GM12865 (cell line): Measurements from ENCODE around the gene DIP2C.
"Not testable (repeated sequence)": the region's sequence is repeated elsewhere in the genome, so short reads cannot be mapped to it uniquely, and the experiment has no call there.

Source experiments
- DNase-seq: peaks from one replicate; pipeline ENCODE4 v3.0.0; 2010; ENCODE audit warnings: low read depth
- H3K4me3 ChIP-seq: 2 replicates; pipeline ENCODE4 v1.5.1; 2011; ENCODE audit warnings: mild to moderate bottlenecking, low read depth, low read length, control low read depth
- CTCF ChIP-seq: IDR thresholded peaks from 2 replicates; pipeline ENCODE4 v1.5.1; 2011; ENCODE audit warnings: low read length, control low read depth, low read depth, inconsistent platforms; ENCODE audit not compliant: insufficient read depth; ENCODE audit errors: missing control alignments

DIP2C gene

GRCh38 chr10:614790-615582 lies 74.5 kb downstream of the DIP2C start:
- H3K4me3 ChIP-seq, result no peak overlapping the region
- no peak for TF ChIP-seq CTCF
- no peak for DNase-seq

- no peak for DNase-seq
- H3K4me3 ChIP-seq, result no peak overlapping the region
- no peak for TF ChIP-seq CTCF
Measured at GRCh38 chr10:614139-614711, 75.2 kb downstream of the DIP2C start.

- TF ChIP-seq CTCF, result no peak
- DNase-seq, result no peak
- no peak overlapping the region for H3K4me3 ChIP-seq
Measured at GRCh38 chr10:613271-614138, 76.0 kb downstream of the DIP2C start.

- DNase-seq, result no peak
- H3K4me3 ChIP-seq, result no peak overlapping the region
- TF ChIP-seq CTCF, result no peak
Measured at GRCh38 chr10:612696-613095, 76.8 kb downstream of the DIP2C start.

- DNase-seq, H3K4me3 ChIP-seq: not testable (repeated sequence)
Measured at GRCh38 chr10:610642-611305, 78.7 kb downstream of the DIP2C start.

GRCh38 chr10:609868-610545 lies 79.5 kb downstream of the DIP2C start:
- no peak for DNase-seq
- no peak overlapping the region for H3K4me3 ChIP-seq
- TF ChIP-seq CTCF, result no peak
